ENCODE data around the gene WDR64. TPM values are rescaled to one million over a fixed set of nuclear protein-coding genes. Genes with fewer than 3 reads are reported as not detected.

WDR64 gene
- total and polyA plus RNA-seq, 2 of the 4 experiments (the other 2 are of a cell fraction) = not detected

DNA sequence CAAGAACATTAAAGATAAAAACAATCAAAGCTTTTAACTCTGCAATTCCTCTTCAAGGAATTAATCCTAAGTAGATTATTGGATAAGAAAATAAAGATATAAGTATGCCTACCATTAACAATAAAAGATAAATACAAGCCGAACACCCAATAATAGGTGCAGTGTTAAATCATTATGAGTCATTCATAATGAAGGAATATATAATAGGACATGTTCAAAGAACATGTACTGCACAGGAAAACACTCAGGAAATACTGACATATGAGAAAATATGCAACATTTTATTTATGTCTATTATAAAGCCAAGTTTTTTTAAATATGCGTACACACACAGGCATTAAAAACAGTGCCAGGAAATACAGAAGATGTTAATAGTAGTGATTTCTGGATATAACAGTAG lies 184.9 kb downstream of the WDR64 start:
- Histone ChIP-seq H3K56ac (ENCODE audit: extremely low read depth, insufficient read depth, low read length) (no peak overlapping the region), H2AK5ac (ENCODE audit: low read depth, low read length) (no peak overlapping the region), H2BK120ac (ENCODE audit: low read depth, low read length) (peak overlapping the region; percentile 99; the same call in 1 of the 2 replicates), H4K5ac (ENCODE audit: low read depth, low read length) (no peak overlapping the region), H3K4me3 (ENCODE audit: insufficient read depth, low read depth, low read length) (no peak overlapping the region), H2BK15ac (ENCODE audit: low read depth, low read length) (no peak overlapping the region), H3K4me2 (ENCODE audit: low read depth, low read length) (no peak overlapping the region), H2BK5ac (ENCODE audit: low read depth, low read length, poor library complexity, severe bottlenecking) (peak overlapping the region; percentile 96), H3K27ac (ENCODE audit: insufficient read depth, low read length) (no peak overlapping the region), H3K9ac (ENCODE audit: low read depth, low read length) (no peak overlapping the region), H3K36me3 (ENCODE audit: control insufficient read depth, insufficient read depth, low read length) (no peaks in the 10 kb centered on the region), H3K79me1 (ENCODE audit: low read depth in 1 of 2, low read length in 2 of 2) (no peaks in the 10 kb centered on the region), H2AK9ac (replicated peaks; ENCODE audit: low read depth, low read length, poor library complexity) (no peak overlapping the region), H3K4ac (ENCODE audit: low read depth, low read length) (0 out of 2 replicates have a peak overlapping the region, but pooled peaks have one; percentile 99), H3K9me3 (ENCODE audit: control insufficient read depth, insufficient read depth, low read length) (no peaks in the 10 kb centered on the region), H4K20me1 (ENCODE audit: insufficient read depth, low read length) (peaks cover 2% of the 10 kb centered on the region; the same call in 1 of the 2 replicates), H3K18ac (ENCODE audit: low read depth, low read length) (peak overlapping the region; percentile 99; the same call in 1 of the 2 replicates), H2AFZ (replicated peaks; ENCODE audit: low read length, poor library complexity) (no peak overlapping the region), H3K9me1 (ENCODE audit: insufficient read depth, low read length) (peaks cover 3% of the 10 kb centered on the region), H4K8ac (ENCODE audit: low read depth in 2 of 2, low read length in 2 of 2) (peak overlapping the region in 1 of 2 experiments; percentile 87; a peak in 2 of 4 replicates), H2BK20ac (ENCODE audit: low read depth, low read length) (peak overlapping the region; percentile 57; the same call in 1 of the 2 replicates), H3K14ac (replicated peaks; ENCODE audit: low read depth, low read length) (no peak overlapping the region), H3K27me3 (ENCODE audit: control insufficient read depth, insufficient read depth, low read length) (no peaks in the 10 kb centered on the region), H3K23ac (ENCODE audit: low read depth, low read length) (no peak overlapping the region; the same call in 1 of the 2 replicates), H3K4me1 (ENCODE audit: control insufficient read depth, insufficient read depth, low read length) (peaks cover 11% of the 10 kb centered on the region), H4K91ac (ENCODE audit: insufficient read depth, low read depth, low read length) (no peak overlapping the region)
- TF ChIP-seq, protein P1, sequence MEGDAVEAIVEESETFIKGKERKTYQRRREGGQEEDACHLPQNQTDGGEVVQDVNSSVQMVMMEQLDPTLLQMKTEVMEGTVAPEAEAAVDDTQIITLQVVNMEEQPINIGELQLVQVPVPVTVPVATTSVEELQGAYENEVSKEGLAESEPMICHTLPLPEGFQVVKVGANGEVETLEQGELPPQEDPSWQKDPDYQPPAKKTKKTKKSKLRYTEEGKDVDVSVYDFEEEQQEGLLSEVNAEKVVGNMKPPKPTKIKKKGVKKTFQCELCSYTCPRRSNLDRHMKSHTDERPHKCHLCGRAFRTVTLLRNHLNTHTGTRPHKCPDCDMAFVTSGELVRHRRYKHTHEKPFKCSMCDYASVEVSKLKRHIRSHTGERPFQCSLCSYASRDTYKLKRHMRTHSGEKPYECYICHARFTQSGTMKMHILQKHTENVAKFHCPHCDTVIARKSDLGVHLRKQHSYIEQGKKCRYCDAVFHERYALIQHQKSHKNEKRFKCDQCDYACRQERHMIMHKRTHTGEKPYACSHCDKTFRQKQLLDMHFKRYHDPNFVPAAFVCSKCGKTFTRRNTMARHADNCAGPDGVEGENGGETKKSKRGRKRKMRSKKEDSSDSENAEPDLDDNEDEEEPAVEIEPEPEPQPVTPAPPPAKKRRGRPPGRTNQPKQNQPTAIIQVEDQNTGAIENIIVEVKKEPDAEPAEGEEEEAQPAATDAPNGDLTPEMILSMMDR (conservative IDR thresholded peaks at IDR 0.05; ENCODE audit: low read depth, low read length) = no peak
- no peak for TF ChIP-seq POLR2A (IDR thresholded peaks at IDR 0.05; ENCODE audit: low read depth, low read length)
- no peak for TF ChIP-seq SMC3 (IDR thresholded peaks at IDR 0.05; ENCODE audit: low read depth, low read length)
- TF ChIP-seq MAZ (IDR thresholded peaks at IDR 0.05; ENCODE audit: borderline replicate concordance, low read depth, low read length) = no peak
- TF ChIP-seq, protein P2, sequence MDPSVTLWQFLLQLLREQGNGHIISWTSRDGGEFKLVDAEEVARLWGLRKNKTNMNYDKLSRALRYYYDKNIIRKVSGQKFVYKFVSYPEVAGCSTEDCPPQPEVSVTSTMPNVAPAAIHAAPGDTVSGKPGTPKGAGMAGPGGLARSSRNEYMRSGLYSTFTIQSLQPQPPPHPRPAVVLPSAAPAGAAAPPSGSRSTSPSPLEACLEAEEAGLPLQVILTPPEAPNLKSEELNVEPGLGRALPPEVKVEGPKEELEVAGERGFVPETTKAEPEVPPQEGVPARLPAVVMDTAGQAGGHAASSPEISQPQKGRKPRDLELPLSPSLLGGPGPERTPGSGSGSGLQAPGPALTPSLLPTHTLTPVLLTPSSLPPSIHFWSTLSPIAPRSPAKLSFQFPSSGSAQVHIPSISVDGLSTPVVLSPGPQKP (IDR thresholded peaks at IDR 0.05; ENCODE audit: borderline replicate concordance, low read depth, low read length) = no peak
- TF ChIP-seq MAFK (IDR thresholded peaks at IDR 0.05; ENCODE audit: low read depth, low read length) = no peak
- TF ChIP-seq, protein P3, sequence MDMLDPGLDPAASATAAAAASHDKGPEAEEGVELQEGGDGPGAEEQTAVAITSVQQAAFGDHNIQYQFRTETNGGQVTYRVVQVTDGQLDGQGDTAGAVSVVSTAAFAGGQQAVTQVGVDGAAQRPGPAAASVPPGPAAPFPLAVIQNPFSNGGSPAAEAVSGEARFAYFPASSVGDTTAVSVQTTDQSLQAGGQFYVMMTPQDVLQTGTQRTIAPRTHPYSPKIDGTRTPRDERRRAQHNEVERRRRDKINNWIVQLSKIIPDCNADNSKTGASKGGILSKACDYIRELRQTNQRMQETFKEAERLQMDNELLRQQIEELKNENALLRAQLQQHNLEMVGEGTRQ (IDR thresholded peaks at IDR 0.05; ENCODE audit: low read depth, low read length) = no peak
- TF ChIP-seq FOS (IDR thresholded peaks at IDR 0.05; ENCODE audit: low read depth, low read length) = no peak
- no peak for TF ChIP-seq RAD21 (IDR thresholded peaks at IDR 0.05; ENCODE audit: low read length)
- TF ChIP-seq CEBPB (IDR thresholded peaks at IDR 0.05; ENCODE audit: low read depth, low read length) = no peak
- no peak for TF ChIP-seq RFX5 (IDR thresholded peaks at IDR 0.05; ENCODE audit: low read depth, low read length)
- TF ChIP-seq BHLHE40 (IDR thresholded peaks at IDR 0.05; ENCODE audit: low read depth, low read length) = no peak
- no peak for TF ChIP-seq RCOR1 (IDR thresholded peaks at IDR 0.05; ENCODE audit: insufficient replicate concordance, low read length)
- no peak for TF ChIP-seq CHD1 (IDR thresholded peaks at IDR 0.05; ENCODE audit: low read depth, low read length)
- TF ChIP-seq NFE2L2 (IDR thresholded peaks at IDR 0.05; ENCODE audit: low read depth, low read length) = no peak
- no peak for TF ChIP-seq MXI1 (IDR thresholded peaks at IDR 0.05; ENCODE audit: borderline replicate concordance, low read depth, low read length)
- in situ Hi-C loops (cut with MboI; ENCODE audit: low sequenced_read_pairs) = loop anchor here (5.0 kb wide), 2 partner anchors 225 to 315 kb away; no protein-coding TSS in a partner anchor
- dilution Hi-C loops (cut with HindIII; ENCODE audit: low sequenced_read_pairs, unreplicated experiment) = no loop called here
- POLR2A ChIA-PET (ENCODE audit: unreplicated experiment) = no interaction called here
- WGBS, 2 experiments (ENCODE audit: extremely low coverage in 2 of 2, insufficient read length in 1 of 2) = no CpG with 5 or more reads among the region's 2 CpGs
- no peak for DNase-seq
- intact Hi-C loops (cut with micrococcal nuclease) = no loop called here
- no peak for ATAC-seq (ENCODE audit: low read depth)
- CTCF ChIA-PET = interaction anchor here (0.7 kb wide), 1 partner anchor 225 kb away, joined by 9 read pairs; no protein-coding TSS in a partner anchor
- BruUV-seq (replicated peaks) = no TSS peak
